K562 (cell line): ENCODE results near the gene EHBP1. TPM values are rescaled to one million over a fixed set of nuclear protein-coding genes. Genes with fewer than 3 reads are reported as not detected.
A peak's percentile ranks its signal among the peaks of the same experiment; 100 is the strongest.

Source experiments
- BMI1 ChIP-seq: fragments of 150-350 bp; IDR thresholded peaks from 2 replicates; pipeline ENCODE4 v1.6.1; 2014; ENCODE audit warnings: low read length
- CBFA2T2 ChIP-seq: fragments of 450-650 bp; conservative IDR thresholded peaks from 2 replicates; pipeline ENCODE4 v1.6.1; 2017; ENCODE audit warnings: mild to moderate bottlenecking
- CC2D1A ChIP-seq: fragments of 450-650 bp; IDR thresholded peaks from 2 replicates; pipeline ENCODE4 v1.6.1; 2017; ENCODE audit warnings: mild to moderate bottlenecking
- DPF2 ChIP-seq: fragments of 450-650 bp; IDR thresholded peaks from 2 replicates; pipeline ENCODE4 v1.6.1; 2016
- GATA2 ChIP-seq: sonication (generic); formaldehyde crosslinking; IDR thresholded peaks from 2 replicates; pipeline ENCODE4 v1.4.0; 2020; ENCODE audit warnings: mild to moderate bottlenecking, missing genetic modification reagents
- JUND ChIP-seq, 2 experiments: IDR thresholded peaks; 2 replicates in 1 of 2; 3 replicates in 1 of 2; pipeline ENCODE4 v1.6.1; 2011; ENCODE audit warnings: borderline replicate concordance in 2 of 2, low read depth in 2 of 2, low read length in 2 of 2, improper control_type of control experiment in 1 of 2, missing biosample characterization in 1 of 2, missing genetic modification characterization in 1 of 2, missing genetic modification reagents in 1 of 2
- KHSRP ChIP-seq: fragments of 450-650 bp; IDR thresholded peaks from 2 replicates; pipeline ENCODE4 v1.6.1; 2017
- NR0B1 ChIP-seq: fragments of 450-650 bp; IDR thresholded peaks from one replicate; pipeline ENCODE4 v1.6.1; 2018; ENCODE audit warnings: mild to moderate bottlenecking, moderate library complexity; ENCODE audit not compliant: partially characterized antibody
- PURB ChIP-seq: sonication (generic); formaldehyde crosslinking; IDR thresholded peaks from 2 replicates; pipeline ENCODE4 v1.9.0; 2021; ENCODE audit warnings: low read depth, mild to moderate bottlenecking, missing genetic modification reagents
- RAD21 ChIP-seq, 2 experiments: fragments of 250-450 bp in 1 of 2; fragments of 450-650 bp in 1 of 2; sonication (Bioruptor Pico) in 1 of 2; formaldehyde crosslinking in 1 of 2; IDR thresholded peaks in 1 of 2; conservative IDR thresholded peaks in 1 of 2; 2 replicates each; pipeline versions ENCODE4 v1.4.0 to v1.8.0; 2020 to 2022; ENCODE audit warnings: mild to moderate bottlenecking in 2 of 2, moderate library complexity in 1 of 2
- TAL1 ChIP-seq: fragments of 450-650 bp; IDR thresholded peaks from 2 replicates; pipeline ENCODE4 v1.6.1; 2016; ENCODE audit warnings: mild to moderate bottlenecking
- TRIM24 ChIP-seq, 2 experiments: fragments of 450-650 bp; IDR thresholded peaks; 2 replicates each; pipeline ENCODE4 v1.6.1; 2016
- ZBTB49 ChIP-seq: sonication (generic); formaldehyde crosslinking; IDR thresholded peaks from 2 replicates; pipeline ENCODE4 v1.8.0; 2022; ENCODE audit warnings: missing genetic modification reagents, mild to moderate bottlenecking, borderline replicate concordance
- polyA plus RNA-seq, 8 experiments: library from polyadenylated mRNA; depleted of rRNA in 4 of 8; stranded (reverse) in 5 of 8; unstranded in 3 of 8; fragments of >200 nt; fragmentation: Nextera tagmentation in 2 of 8; fragmentation: Illumina TruSeq in 1 of 8; extraction: Ambion mirVana in 2 of 8; extraction: Trizol in 1 of 8; gene quantifications; 2 replicates each; pipeline versions ENCODE4 v1.2.1 to v1.2.3, GENCODE V29; 2011 to 2014; ENCODE audit warnings: inconsistent platforms in 1 of 8, missing spikeins in 1 of 8
- total RNA-seq, 7 experiments: library from RNA; depleted of rRNA in 6 of 7; stranded (reverse); fragments of >200 nt in 6 of 7; fragmentation: Illumina TruSeq in 2 of 7; extraction: Trizol in 2 of 7; gene quantifications; 2 replicates each; pipeline versions ENCODE4 v1.2.1 to v1.2.3, GENCODE V29; 2011 to 2021; ENCODE audit warnings: low replicate concordance in 1 of 7
- TF ChIP-seq, protein P1 (sequence below): sonication (generic); formaldehyde crosslinking; IDR thresholded peaks from 2 replicates; pipeline ENCODE4 v1.8.1; 2023; ENCODE audit warnings: mild to moderate bottlenecking, missing genetic modification reagents
- TF ChIP-seq, protein P2 (sequence below), 2 experiments: fragments of 450-650 bp in 1 of 2; sonication (generic) in 1 of 2; formaldehyde crosslinking in 1 of 2; IDR thresholded peaks in 1 of 2; conservative IDR thresholded peaks in 1 of 2; 2 replicates each; pipeline versions ENCODE4 v1.6.1 to v1.8.1; 2016 to 2023; ENCODE audit warnings: mild to moderate bottlenecking in 2 of 2, moderate library complexity in 2 of 2, inconsistent platforms in 1 of 2, missing genetic modification reagents in 1 of 2
- TF ChIP-seq, protein P3 (sequence below), 2 experiments: fragments of 450-650 bp in 1 of 2; IDR thresholded peaks; 2 replicates each; pipeline ENCODE4 v1.6.1; 2011 to 2017; ENCODE audit warnings: low read depth in 2 of 2, antibody characterized with exemption in 1 of 2, borderline replicate concordance in 1 of 2, low read length in 1 of 2, mild to moderate bottlenecking in 1 of 2, mixed read lengths in 1 of 2; ENCODE audit not compliant: control insufficient read depth in 1 of 2

Gene EHBP1
- total and polyA plus RNA-seq, 9 of the 15 experiments (the other 6 are each of a cell fraction or from before 2014, with no cell fraction given): 8.9 to 26.6 (median 19.3) TPM

- TF ChIP-seq NR0B1 (no peak), ZBTB49 (CRISPR knock-in tag) (no peak), GATA2 (CRISPR knock-in tag) (peak; percentile 77; the same call in 1 of the 2 replicates), CC2D1A (peak; percentile 77; the same call in 1 of the 2 replicates), RAD21 (CRISPR knock-in tag; conservative IDR thresholded peaks at IDR 0.05 in 1 of 2, IDR thresholded peaks at IDR 0.05 in 1 of 2) (no peak), TAL1 (peak; percentile 91), BMI1 (no peak), PURB (CRISPR knock-in tag) (no peak), TRIM24 (IDR thresholded peaks at IDR 0.05) (peak; percentile 75 to 79), JUND (IDR thresholded peaks at IDR 0.05; ENCODE audit: borderline replicate concordance, low read depth, low read length) (peak; percentile 62; the same call in 1 of the 2 replicates), JUND (tag; IDR thresholded peaks at IDR 0.05; ENCODE audit: borderline replicate concordance, low read depth, low read length) (no peak; the same call in 2 of the 3 replicates), KHSRP (no peak), DPF2 (peak; percentile 93), CBFA2T2 (peak; percentile 94)
- TF ChIP-seq, protein P1, sequence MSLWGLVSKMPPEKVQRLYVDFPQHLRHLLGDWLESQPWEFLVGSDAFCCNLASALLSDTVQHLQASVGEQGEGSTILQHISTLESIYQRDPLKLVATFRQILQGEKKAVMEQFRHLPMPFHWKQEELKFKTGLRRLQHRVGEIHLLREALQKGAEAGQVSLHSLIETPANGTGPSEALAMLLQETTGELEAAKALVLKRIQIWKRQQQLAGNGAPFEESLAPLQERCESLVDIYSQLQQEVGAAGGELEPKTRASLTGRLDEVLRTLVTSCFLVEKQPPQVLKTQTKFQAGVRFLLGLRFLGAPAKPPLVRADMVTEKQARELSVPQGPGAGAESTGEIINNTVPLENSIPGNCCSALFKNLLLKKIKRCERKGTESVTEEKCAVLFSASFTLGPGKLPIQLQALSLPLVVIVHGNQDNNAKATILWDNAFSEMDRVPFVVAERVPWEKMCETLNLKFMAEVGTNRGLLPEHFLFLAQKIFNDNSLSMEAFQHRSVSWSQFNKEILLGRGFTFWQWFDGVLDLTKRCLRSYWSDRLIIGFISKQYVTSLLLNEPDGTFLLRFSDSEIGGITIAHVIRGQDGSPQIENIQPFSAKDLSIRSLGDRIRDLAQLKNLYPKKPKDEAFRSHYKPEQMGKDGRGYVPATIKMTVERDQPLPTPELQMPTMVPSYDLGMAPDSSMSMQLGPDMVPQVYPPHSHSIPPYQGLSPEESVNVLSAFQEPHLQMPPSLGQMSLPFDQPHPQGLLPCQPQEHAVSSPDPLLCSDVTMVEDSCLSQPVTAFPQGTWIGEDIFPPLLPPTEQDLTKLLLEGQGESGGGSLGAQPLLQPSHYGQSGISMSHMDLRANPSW (CRISPR knock-in tag): no peak
- TF ChIP-seq, protein P2, sequence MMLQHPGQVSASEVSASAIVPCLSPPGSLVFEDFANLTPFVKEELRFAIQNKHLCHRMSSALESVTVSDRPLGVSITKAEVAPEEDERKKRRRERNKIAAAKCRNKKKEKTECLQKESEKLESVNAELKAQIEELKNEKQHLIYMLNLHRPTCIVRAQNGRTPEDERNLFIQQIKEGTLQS (IDR thresholded peaks at IDR 0.05): 0 out of 2 replicates have a peak, but pooled peaks have one; percentile 18
- TF ChIP-seq, protein P2 (CRISPR knock-in tag; conservative IDR thresholded peaks at IDR 0.05): no peak
- TF ChIP-seq, protein P3, sequence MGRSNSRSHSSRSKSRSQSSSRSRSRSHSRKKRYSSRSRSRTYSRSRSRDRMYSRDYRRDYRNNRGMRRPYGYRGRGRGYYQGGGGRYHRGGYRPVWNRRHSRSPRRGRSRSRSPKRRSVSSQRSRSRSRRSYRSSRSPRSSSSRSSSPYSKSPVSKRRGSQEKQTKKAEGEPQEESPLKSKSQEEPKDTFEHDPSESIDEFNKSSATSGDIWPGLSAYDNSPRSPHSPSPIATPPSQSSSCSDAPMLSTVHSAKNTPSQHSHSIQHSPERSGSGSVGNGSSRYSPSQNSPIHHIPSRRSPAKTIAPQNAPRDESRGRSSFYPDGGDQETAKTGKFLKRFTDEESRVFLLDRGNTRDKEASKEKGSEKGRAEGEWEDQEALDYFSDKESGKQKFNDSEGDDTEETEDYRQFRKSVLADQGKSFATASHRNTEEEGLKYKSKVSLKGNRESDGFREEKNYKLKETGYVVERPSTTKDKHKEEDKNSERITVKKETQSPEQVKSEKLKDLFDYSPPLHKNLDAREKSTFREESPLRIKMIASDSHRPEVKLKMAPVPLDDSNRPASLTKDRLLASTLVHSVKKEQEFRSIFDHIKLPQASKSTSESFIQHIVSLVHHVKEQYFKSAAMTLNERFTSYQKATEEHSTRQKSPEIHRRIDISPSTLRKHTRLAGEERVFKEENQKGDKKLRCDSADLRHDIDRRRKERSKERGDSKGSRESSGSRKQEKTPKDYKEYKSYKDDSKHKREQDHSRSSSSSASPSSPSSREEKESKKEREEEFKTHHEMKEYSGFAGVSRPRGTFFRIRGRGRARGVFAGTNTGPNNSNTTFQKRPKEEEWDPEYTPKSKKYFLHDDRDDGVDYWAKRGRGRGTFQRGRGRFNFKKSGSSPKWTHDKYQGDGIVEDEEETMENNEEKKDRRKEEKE (IDR thresholded peaks at IDR 0.05; ENCODE audit: borderline replicate concordance in 1 of 2, control insufficient read depth in 1 of 2, low read depth in 2 of 2, low read length in 1 of 2): no peak
Measured at GRCh38 chr2:62996534-62997186, 291.1 kb downstream of the EHBP1 start (continued).
